Stimulated activated CD4-positive, alpha-beta T cell treated with anti-CD3 and anti-CD28 coated beads, Interleukin-4, amount 100 ng/mL, for 48 hours (primary cell): ENCODE results near the gene IAH1.

Experiments
- DNase-seq, 2 donors: peaks; one replicate each; pipeline ENCODE4 v3.0.0-alpha.2; 2020; ENCODE audit warnings: low read depth in 2 of 2

The IAH1 gene, protein sequence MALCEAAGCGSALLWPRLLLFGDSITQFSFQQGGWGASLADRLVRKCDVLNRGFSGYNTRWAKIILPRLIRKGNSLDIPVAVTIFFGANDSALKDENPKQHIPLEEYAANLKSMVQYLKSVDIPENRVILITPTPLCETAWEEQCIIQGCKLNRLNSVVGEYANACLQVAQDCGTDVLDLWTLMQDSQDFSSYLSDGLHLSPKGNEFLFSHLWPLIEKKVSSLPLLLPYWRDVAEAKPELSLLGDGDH

DNA sequence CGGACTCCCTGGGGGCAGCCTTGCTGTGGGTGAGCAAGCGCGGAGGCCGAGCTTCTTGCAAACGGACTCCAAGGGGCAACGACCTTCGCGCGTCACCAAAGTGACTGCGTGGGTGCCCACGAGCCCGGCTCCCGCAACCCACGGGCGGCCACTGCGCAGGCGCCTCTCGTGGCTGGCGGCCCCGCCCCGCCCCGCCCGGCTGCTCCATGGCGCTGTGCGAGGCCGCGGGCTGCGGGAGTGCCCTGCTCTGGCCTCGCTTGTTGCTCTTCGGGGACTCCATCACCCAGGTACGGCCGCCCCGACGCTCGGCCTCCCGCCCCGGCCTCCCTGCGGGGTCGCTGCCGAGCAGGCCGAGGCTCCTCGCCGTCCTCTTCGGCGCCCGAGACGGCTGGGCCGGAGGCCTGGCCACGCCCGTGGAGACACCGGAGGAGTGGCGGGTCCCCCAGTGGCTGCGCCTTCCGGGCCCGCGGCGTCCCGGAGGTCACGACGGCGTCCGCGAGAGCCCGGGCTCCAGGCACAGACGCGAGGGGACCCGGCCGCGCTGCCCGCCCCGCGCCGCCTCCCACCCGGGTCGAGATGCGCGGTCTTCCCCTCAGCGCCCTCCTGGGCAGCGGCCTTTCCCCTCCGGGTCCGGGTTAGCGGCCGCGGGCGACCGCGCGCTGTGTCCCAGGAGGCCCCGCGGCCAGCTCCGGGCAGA lies at the start of gene IAH1:
IAH1 (plus strand) TSS at position 191 of the 697 bp plus-strand sequence; CDS start at position 207, 16 bp downstream.
- peak; percentile 53 to 62 for DNase-seq

DNA sequence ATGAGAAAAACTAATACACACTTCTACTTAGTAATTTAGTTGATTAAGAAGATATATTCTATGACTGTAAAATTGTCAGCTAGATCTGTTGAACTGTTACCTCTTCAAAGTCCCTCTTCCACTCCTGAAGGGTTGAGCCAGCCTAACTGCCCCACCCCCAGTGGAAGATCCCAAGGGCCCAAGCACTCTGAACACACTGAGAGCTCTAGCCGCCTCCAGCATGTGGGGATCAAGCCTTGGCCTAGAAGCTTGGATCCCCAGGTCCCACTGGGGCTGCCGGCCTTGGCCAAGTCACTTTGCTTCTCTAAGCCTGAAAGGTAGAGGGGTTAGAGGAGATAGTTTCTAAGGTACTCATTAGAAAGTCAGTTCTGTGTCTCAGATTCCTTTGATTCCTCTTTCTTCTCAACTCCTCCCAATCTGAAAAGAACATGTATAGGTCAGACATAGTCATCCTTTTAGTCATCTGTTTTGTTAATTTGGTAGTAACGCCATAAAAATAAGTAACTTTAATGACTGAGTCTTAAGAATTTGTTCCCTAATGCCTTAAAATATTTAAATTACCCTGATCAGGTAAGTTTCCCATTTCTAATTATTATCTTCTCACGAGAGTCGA lies 45.3 kb upstream of the IAH1 start:
- DNase-seq: no peak

DNA sequence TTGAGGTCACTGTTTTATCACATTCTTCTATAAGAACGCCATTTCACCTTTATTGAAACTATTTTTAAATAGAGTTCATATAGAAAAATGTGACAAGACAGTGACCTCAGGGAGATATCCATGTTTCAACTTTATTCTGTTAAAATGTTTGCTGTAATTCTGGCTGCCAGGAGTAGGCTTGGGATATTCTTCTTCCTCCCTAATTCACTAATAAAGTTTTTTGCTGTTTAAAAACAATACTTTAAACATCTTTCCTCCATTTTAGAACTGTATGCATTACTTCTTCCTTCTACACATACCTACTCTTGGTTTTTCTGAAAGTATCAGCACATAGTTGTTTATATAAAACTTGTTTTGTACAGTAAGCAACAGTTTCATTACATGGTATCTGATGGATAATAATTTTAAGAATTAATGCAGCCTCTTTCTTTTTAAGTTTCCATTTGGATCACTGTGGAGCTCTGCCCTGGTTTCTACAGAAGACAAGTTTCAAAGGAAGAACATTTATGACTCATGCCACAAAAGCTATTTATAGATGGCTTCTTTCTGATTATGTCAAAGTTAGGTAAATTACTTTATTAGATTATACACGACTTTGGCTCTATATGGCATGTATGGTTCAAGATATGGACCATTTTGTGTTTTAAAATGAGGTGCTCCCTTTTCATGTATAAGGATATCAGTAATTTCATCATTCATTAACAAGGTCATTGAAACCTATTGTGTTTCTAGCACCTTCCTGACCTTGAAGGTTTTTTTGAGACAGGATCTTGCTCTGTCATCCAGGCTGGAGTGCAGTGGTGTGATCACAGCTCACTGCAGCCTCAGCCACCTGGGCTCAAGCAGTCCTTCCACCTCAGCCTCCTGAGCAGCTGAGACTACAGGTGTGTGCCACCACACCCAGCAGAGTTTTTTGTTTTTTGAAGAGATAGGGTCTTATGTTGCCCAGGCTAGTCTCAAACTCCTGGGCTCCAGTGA lies 43.7 kb upstream of the IAH1 start:
- DNase-seq: no peak

DNA sequence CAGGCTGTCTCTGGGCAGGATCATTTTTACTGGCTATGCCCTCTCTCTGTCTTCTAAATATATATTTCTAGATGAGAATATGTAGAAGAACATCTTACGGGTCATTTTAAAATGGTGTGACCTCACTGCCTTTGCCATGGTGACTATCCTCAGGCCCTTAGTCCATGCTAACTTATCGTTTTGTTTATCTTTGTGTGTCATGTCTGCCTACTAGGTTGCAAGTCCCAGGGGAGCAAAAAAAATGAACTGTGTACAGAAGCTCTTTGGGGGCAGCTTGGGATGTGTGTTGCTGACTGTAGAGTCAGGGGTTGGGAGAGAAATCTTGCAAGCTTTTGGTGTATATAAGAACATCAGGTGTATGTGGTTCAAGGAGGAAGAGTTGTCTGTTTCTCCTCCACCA lies 39.9 kb upstream of the IAH1 start:
- DNase-seq: no peak

DNA sequence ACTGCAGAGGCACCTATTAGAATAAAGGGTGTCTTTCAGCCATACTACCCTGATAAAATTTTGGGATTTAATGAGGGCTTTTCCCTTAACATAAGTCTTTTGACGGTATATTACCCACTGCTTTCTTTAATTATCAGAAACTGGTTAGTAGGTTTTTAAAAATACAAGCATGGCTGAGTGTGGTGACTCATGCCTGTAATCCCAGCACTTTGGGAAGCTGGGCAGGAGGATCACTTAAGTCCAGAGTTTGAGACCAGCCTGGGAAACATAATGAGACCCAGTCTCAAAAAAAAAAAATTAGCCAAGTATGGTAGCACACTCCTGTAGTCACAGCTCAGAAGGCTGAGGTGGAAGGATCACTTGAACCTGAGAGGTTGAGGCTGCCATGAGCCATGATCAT lies 34.8 kb upstream of the IAH1 start:
- no peak for DNase-seq

DNA sequence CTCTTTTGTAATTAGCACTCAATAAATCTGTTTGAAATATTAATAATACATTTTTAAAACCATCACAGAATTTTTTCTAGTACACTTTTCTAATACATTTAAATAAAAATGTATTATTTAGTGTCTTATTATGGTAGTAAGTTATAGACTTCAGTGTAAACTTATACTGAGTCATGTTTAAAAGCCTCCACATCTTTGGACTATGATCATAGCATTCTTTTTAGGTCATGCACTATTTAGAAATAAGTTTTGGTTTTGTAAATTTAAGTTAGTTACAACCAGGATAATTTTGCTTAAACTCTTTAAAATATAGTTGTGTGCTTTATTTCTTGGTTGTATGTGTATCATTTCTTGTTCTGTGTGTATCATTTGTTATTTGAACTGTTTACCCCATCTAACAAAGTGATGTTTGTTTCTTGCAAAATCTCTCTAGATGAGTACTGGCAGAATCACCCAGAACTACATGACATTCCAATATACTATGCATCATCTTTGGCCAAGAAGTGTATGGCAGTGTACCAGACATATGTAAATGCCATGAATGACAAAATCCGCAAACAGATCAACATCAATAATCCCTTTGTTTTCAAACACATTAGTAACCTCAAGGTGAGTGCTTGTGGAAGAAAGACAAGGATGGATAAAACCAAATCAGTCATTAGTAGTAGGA lies 34.2 kb upstream of the IAH1 start:
- no peak for DNase-seq

DNA sequence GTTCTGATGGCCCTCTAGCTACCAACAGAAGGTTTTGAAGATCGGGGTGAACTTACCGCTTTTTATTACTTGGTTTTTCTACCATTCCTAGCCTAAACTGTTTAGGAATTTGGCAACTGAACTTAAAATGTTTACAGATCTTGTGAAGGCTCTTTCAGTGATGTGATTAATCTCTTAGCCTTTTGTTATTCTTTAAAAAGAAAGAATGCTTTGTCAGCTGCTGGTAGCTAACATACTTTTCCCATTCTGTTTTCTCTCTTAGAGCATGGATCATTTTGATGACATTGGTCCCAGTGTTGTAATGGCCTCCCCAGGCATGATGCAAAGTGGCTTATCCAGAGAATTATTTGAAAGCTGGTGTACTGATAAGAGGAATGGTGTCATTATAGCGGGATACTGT lies 32.8 kb upstream of the IAH1 start:
- no peak for DNase-seq

DNA sequence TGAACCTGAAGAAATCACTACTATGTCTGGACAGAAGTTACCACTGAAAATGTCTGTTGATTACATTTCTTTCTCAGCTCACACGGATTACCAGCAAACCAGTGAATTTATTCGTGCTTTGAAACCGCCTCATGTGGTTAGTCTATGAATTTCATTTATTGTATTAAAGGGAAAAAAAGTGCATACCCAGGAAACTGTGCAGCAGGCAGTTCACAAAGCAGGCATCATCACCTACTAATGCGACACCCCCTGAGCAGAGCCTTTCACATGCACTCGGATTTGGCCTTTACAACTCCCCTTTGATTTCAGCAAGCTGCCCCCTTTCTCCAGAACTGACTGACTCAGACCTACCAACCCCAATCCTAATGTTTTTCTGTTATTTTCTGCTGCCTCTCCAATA lies 30.8 kb upstream of the IAH1 start:
- DNase-seq: no peak

DNA sequence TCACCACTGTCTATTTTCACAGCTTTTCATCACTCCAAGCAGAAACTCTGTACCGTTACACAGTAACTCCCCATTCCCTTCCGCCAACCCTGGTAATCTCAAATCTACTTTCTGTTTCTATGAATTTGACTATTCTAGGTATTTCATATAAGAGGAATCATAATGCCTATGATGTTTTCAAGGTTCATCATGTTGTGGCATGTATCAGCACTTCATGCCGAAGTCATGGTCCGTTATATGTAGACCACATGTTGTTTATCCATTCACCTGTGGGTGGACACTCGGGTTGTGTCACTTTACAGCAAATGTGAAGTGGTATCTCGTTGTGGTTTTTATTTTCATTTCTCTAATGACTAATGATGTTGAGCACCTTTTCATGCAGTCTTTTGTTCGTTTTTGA lies 29.3 kb upstream of the IAH1 start:
- no peak for DNase-seq

DNA sequence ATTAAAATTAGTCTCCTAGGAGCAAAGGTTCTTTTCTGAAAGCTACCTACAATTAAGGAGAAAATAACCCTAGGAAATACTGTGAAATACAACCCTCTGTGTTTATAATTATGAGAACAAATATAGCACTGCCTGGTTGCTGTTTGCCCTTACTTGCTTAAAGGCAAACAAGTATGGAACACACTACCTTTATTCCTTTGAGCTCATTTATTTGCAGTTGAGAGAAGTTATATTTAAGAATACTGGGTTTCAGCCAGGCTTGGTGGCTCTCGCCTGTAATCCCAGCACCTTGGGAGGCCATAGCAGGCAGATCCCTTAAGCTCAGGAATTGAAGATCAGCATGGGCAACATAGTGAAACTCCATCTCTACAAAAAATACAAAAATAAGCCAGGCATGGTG lies 23.1 kb upstream of the IAH1 start:
- no peak for DNase-seq

DNA sequence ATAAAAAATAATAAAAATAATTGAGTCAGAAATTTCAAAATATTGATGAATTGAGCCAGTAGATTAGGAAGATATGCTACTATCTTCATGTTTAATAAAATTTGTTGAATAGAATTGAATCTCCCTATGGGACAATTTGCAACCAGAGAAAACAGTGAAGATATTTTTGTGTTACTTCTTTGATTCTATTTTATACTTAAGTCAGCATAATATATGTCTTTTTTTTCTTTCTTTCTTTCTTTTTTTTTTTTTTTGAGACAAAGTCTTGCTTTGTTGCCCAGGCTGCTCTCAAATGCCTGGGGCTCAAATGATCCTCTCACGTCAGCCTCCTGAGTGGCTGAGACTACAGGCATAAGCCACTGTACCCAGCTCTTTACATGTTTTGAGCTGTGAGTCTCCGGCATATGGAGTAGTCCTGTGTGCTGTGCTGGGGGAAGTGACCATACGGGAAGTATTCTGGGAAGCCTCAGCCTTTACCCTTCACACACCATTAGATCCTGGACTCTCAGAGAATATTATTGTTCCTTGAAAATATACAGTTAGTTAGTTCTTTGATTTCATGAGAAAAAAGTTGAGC lies 13.8 kb upstream of the IAH1 start:
- DNase-seq: no peak

DNA sequence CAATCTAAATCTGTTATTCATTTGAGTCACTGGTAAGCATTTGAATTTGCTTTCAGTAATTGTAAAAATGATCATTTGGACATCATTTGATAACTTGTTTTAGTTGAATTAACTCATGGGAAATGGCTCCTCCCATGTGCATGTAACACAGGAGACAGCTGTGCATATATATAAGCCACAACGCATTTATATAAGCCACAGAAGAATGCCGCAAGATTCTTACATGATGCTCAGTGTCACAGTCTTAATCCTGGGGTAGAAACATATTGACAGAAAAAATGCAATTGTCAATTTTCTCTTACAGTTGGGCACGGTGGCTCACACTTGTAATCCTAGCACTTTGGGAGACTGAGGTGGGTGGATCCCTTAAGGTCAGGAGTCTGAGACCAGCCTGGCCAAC lies 13.3 kb upstream of the IAH1 start:
- no peak for DNase-seq

DNA sequence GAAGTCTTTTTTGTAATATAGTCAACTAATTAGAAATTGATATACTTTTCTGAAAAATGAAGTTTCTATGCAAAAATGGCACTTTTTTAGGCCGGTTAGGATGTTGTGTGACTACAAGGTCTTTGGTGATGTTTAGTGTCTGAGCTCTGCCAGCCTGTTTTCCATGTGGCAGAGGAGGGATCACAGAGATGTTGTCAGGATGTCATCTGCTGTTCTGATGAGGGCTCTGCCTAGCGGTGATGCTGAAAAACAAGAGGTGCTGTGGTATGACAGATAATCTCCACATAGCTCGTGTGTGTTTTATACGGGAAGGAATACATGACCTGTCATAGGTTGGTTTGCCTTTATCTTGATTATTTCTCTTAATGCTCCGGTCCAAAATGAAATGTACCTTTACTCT lies 12.0 kb upstream of the IAH1 start:
- no peak for DNase-seq

DNA sequence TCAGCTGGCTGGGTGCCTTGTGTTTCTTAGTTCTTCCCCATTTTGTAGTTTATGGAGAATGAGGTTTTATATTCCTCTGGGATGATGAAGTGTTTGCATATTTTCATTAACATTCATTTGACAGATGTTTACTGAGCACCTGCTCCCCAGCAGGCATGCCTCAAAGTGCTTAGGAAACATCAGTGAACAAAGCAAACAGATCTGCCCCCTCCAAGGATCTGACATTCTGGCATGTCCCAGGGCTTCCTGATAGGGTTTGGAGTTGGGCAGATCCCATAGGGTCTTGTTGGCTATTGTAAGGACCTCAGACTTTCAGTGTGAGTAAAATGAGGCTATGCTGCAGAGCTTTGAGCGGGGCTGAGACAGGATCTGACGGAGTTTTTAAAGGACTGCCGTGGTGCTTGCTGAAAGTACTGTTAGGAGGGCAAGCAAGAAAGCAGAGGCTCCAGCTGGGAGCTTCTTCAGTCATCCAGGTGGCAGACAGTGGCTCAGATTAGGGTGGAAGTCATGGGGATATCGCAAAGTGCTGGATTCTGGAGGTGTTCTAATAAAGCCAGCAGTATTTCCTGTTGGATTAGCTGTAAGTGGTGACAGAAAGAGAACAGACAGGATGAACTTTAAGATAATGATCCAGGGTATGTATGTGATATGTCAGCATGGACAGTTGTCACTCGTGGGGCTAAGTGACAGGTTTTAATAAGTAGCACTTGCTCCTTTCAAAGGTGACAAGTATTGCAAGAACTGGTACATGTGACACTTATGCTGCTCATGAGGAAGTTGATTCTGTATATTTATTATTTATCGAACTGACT lies 11.3 kb upstream of the IAH1 start:
- no peak for DNase-seq

DNA sequence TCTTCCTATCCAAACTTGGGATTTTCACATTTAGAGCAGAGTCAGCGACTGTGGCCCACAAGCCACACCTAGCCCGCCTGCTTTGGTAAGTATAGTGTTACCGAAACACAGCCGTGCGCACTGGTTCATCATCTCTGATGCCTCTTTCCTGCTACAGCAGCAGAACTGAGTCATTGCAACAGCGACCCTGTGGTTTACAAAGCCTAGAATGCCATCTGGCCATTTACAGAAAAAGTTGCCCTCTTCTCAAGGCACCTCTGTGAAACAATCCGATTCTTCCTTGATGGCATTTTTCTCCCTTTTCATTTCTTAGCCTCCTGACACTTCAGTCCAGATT lies 10.7 kb upstream of the IAH1 start:
- DNase-seq: no peak

DNA sequence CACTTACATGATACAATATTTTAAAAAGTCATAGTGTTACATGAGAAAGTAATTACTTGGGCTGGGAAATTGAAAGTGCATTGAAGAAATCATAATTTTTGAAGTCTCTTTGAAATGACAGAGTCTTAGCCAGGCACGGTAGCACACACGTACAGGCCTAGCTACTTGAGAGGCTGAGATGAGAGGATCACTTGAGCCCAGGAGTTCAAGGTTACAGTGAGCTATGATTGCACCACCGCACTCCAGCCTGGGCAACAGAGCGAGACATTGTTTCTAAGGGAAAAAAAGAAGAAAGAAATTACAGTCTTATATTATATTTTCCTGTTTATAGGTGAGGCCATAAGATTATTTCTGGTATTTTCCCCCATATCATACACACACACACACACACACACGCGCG lies 9.2 kb upstream of the IAH1 start:
- no peak for DNase-seq

DNA sequence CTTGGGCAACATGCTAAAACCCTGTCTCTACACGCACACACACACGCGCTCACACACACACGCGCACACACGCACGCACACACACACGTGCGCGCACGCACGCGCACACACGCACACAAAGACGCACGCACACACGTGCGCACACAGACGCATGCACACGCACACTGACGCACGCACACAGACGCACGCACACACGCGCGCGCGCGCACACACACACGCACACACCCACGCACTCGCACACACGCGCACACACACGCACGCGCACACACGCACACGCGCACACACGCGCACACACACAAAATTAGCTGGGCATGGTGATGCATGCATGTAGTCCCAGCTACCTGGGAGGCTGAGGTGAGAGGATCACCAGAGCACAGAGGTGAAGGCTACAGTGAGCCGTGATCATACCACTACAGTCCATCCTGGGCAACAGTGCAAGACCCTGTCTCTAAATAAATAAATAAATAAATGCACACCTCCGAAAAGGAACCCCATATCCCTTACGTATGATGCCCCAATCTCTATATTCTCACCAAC lies 8.1 kb upstream of the IAH1 start:
- no peak for DNase-seq

DNA sequence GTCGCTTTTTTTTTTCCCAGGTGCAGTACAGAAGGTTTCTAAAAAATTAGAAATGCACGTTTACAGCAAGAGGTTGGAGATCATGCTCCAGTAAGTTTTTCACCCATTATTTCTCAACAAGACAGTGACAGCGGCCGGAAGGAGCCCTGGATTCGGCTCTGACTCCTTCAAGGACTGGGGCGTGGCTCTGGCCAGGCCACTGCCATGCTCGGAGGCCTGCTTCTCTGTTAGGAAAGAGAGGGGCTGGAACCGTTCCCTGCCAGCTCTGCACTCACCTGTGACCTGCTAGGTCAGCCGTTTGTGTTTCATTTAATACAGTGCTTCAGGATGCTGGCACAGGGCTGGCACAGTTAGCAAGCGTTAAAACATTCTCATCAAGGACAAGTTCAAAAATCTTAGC lies 6.7 kb upstream of the IAH1 start:
- DNase-seq: no peak

DNA sequence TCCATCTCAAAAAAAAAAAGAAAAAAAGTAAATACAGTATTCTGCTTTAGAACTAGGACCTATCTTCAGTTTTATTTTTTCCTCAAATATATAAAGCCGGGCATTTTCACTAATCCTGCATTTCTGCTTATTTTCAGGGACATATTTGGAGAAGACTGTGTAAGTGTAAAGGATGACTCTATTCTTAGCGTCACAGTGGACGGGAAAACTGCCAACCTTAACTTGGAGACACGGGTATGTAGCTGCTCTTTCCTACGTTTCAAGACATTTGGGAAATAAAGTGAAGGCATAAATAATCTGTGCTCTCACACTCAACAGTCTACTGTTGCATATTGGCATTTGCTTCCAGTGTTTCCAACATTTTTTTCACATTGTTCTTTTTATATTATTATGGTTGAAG lies 3.1 kb upstream of the IAH1 start:
- DNase-seq: no peak

DNA sequence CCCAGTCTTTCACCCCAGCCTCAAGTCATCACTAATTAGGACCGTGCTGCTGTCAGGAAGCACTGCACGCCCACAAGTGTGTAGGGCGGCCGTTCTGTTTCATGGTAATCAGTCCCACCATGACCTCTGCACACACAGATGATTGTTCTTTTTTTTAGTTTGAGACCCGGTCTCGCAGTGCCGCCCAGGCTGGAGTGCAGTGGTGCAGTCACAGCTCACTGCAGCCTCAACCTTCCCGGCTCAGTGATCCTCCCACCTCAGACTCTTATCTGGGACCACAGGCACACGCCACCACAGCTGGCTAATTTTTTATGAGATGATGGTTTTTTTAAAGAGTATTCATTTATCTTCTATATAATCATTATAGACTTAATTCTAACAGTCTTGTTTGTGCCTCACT lies 1.8 kb upstream of the IAH1 start:
- no peak for DNase-seq
